HS-5 (cell line): ENCODE results near the gene CBR1.

Source experiments
- DNase-seq: peaks from one replicate; pipeline ENCODE4 v3.0.0-alpha.2; 2012; ENCODE audit warnings: low read depth

Gene CBR1

DNA sequence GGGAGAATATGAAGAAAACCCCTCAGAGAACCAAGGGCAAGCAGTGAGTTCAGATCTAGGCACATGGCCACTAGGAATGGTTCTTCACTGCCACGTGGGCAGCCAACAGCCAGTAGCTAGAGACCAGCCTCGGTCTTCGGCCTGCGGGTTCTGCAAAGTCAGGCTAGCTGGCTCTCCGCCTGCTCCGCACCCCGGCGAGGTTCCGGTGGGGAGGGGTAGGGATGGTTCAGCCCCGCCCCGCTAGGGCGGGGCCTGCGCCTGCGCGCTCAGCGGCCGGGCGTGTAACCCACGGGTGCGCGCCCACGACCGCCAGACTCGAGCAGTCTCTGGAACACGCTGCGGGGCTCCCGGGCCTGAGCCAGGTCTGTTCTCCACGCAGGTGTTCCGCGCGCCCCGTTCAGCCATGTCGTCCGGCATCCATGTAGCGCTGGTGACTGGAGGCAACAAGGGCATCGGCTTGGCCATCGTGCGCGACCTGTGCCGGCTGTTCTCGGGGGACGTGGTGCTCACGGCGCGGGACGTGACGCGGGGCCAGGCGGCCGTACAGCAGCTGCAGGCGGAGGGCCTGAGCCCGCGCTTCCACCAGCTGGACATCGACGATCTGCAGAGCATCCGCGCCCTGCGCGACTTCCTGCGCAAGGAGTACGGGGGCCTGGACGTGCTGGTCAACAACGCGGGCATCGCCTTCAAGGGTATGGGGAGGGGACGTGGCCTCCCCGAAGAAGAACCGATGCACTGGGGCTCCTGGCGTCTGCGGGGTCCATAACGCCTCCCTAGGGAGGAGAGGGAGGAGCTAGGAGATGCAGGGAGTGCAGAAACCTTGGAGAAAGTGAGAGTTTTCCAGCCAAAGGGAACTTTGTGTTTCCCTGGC is at the start of gene CBR1:
Gene CBR1, plus strand, starts transcription at position 312 of the 871 bp plus-strand sequence. Its CDS starts 92 bp downstream, at position 404.
- DNase-seq, result peak; percentile 77

DNA sequence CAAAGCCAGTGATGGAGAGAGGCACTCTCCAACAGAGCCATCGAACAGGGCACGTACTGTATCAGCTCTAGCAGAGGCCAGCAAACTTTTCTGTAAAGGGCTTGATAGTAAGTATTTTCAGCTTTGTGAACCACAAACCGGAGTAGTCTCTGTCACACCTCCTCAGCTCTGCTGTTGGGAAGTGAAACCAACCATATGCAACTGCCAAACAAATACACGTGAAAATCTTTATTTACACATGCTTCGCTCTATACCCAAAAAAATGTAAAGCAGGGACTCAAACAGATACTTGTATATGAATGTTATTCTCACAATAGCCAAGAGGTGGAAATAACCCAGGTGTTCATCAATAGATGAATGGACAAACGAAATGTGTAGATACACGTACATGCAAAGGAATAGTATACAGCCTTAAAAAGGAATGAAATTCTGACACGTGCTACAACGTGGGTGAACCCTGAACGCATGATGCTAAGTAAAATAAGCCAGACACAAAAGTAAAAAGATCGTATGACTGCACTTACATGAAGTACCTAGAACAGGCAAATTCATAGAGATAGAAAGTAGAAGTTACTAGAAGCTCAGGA is 48.5 kb upstream of the CBR1 start:
- no peak for DNase-seq

DNA sequence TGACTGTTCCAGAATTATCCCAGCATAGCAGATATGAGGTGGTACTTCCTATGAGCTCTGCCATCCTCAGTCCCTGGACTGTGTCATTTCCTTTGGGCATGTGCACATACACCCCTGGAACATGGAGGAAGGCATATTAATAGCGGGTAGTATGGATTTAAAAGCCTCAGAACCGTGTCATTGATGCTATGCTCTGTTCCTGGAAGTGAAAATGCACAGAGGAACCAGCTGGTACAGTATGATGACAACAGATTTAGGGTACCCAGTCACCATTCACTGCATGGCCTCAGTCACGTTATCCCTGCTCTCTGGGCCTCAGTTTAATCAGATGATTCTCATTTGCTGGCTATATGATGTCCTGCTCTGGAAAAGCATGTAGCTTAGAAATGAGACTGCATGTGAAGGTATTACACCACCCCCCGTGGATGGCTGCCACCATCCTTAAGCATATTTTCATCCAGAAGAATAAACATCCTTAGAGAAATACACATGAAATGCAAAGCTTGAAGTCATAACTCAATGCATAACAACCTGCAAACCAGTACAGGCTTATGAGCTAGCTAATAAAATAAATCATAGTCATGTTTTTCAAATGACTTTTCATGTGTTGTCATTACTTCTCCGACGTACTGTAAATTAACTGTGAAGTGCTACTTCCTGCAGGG is 47.3 kb upstream of the CBR1 start:
- DNase-seq, result no peak

DNA sequence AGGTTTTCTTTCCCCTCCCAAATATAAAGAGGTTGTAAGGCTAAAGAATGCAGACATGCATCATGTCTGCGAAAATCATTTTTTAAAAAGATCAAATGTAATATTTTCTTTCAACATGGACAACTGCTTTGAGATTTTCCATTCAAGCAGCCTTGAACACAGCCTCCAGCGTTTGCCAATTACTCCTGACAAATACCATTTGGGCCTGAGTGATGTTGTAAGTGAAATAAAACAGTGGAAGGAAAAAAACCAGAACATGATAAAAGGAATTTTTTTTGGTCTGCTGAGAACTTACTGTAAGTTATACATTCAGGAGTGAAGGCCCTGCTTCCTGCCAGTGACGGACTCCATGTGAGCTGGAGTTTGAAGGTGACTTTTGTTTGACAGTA is 46.7 kb upstream of the CBR1 start:
- DNase-seq, result no peak

DNA sequence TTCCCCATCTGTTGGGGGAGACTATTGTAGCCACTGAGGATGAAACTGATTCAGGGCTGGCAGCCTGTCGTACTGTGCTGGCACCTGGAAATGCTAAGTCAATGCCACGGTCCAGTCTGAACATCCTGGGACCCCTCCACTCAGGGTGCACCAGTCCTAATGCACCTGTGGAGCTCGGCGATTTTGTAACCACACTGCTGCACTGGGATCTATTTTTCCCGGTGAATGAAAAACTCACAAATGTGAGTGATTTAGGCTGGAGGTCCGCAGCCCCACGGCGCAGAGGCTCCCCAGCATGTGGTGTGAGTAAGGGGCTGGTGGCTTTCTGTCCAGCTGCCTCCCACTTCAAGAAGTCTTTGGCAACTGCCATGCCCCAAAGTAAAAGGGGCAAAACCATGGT is 45.0 kb upstream of the CBR1 start:
- DNase-seq, result no peak

DNA sequence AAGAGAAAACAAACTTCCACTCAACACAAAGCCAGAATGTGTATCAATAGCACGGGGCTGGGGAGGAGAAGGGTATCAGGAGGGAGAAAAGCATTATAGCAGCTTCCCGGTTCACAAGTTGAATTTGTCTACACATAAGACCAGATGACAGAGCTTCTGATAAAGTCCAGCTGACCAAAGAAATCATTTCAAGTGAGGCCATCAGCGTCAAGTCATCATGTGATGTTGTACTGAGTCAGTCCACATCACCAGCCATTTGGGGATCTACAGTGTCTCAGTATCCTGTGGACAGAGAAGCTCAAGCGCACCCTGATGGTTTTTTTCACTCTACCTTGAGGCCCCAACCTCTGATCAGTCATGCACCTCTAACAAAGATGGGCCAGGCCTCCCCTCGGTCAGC is 42.5 kb upstream of the CBR1 start:
- DNase-seq, result peak; percentile 23

DNA sequence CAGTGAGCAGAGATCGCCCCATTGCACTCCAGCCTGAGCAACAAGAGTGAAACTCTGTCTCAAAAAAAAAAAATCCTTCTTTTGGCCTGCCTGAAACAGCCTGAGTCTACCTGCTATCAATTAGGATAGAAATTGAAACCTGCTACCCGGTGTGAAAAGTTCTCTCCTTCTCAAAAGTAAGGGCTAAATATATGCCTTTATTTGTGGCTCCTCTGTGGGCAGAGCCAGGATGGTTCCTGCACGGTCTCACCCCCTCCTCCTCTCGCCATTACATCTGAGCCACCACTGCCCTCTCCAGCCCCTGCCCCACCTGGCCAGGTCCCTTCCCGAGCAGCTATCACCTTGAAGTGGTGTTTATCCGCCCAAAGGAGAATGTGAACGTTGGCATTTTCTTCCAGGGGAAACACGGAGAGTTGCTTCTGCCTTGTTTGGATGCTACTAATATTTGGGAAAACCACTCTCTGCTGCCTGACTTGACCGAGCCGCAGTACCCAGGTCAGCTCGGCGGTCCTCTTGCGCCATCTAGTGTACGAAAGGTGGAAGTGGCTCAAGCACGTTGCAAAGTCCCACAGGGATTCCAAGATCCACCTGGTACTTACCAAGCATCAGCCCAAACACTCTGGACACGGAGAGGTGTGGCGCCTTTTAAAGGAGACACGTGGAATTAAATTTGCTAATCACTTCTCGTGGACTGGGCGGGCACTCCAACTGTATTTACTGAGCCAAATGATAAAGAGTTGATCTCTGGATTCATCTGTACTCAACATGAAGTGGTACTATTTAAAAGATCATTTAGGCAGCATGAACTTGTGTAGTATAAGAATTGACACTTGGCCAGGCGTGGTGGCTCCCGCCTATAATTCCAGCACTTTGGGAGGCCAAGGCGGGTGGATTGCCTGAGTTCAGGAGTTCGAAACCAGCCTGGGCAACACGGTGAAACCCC is 41.4 kb upstream of the CBR1 start:
- peak; percentile 54 for DNase-seq

DNA sequence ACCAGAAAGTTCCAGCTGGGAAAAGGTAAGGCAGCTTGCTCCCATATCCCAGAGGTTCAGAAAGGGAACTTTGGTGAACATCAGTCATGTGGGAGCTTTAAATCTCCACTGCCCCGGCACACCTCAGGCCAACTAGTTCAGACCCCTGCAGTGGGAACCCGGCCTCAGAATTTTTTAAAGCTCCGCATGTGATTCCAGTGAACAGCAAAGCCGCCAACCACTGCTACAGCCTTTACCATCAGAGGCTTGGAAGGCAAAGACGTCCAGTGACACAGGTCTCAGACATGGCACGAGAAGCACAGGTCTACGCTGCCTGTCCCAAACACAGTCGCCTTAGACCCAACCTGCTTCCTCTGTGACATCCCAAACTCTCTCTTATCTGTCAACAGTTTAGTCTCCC is 40.5 kb upstream of the CBR1 start:
- no peak for DNase-seq

DNA sequence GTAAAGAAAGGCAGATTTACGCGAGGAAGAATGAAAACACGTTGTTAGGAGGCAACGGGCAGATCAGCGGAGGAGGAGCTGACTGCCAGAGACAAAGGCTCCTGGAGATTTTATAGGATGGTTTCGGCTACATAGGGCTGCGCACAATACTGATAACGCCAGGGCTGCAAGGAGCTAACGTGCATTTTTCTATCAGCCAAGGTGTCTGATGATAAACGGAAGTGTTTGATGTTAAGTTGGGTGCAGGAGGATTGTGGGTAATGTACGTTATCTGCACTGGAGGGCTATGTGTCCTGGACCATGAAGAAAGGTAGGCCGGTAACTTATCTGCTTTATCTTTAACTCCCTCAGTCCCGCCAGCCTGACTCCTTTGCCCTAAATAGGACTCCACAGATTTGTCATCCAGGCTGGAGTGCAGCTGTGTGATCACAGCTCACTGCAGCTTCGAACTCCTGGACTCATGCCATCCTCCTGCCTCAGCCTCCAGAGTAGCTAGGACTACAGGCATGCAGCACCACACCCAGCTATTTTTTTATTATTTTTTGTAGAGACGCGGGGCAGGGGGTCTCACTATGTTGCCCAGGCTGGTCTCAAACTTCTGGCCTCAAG is 39.1 kb upstream of the CBR1 start:
- DNase-seq, result no peak

DNA sequence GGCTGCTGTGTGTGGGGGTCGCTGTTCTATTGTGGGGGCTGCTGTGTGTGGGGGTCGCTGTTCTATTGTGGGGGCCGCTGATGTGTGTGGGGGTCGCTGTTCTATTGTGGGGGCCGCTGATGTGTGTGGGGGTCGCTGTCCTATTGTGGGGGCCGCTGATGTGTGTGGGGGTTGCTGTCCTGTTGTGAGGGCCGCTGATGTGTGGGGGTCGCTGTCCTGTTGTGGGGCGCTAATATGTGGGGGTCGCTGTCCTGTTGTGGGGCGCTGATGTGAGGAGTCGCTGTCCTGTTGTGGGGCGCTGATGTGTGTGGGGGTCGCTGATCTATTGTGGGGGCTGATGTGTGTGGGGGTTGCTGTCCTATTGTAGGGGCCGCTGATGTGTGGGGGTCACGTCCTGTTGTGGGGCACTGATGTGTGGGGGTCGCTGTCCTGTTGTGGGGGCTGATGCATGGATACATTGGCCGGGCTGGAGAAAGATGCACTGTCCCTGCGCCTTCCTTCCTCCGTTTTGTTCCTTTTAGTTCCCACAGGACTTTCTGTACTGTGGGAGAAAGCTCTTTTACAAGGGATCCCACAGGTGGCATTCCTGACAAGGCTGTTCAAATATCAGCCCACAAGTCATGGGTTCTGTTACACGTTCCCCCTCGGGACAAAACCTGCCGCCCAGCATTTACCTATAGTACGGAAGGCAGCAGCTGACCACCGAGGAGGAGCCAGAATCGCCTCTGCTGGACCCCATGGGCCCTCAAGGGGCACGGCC is 37.0 kb upstream of the CBR1 start:
- DNase-seq, result no peak

DNA sequence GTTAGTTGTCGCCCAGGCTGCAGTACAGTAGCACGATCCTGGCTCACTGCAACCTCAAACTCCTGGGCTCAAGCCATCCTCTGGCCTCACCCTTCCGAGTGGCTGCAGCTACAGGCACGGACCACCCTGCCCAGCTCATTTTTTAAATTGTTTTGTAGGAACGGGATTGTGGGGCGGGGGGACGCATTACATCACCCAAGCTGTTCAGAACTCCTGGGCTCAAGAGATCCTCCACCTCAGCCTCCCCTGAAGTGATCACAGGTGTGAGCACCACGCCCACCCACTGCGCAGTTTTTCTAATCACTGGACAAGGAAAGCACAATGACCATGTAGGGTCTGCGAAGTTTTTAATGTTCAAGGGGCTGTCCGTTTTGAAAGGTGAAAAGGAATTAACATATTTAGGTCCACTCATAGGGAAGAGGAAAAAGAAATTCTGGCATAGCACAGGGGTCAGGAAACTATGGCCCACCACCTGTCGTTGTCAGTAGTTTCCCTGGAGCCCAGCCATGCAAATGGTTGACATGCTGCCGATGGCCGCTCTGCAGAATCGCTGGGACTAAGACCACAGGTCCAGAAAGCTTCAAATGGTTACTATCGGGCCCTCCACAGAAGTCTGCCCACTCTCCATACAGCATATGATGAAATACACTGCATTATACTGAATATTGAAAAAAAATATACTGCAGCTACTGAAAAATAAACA is 35.5 kb upstream of the CBR1 start:
- DNase-seq, result no peak

DNA sequence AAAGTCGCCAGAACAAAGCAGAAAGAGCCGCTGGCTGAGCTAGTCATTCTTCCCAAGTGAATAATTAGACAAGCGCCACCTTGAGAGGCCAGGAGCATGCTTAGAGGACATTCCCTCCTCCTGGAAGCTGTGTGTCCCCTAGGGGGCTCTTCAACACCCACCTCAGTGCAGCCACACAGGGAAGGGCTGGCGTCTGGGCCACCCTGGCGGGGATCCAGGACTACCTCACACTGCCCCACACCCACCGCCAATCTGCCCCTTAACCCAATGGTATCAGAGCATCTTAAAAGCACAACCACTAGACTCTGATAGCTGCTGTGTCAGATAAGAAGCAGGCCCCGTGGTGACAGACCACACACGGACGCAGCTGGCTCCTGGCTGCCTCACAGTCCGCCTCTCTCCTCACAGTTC is 34.4 kb upstream of the CBR1 start:
- no peak for DNase-seq

DNA sequence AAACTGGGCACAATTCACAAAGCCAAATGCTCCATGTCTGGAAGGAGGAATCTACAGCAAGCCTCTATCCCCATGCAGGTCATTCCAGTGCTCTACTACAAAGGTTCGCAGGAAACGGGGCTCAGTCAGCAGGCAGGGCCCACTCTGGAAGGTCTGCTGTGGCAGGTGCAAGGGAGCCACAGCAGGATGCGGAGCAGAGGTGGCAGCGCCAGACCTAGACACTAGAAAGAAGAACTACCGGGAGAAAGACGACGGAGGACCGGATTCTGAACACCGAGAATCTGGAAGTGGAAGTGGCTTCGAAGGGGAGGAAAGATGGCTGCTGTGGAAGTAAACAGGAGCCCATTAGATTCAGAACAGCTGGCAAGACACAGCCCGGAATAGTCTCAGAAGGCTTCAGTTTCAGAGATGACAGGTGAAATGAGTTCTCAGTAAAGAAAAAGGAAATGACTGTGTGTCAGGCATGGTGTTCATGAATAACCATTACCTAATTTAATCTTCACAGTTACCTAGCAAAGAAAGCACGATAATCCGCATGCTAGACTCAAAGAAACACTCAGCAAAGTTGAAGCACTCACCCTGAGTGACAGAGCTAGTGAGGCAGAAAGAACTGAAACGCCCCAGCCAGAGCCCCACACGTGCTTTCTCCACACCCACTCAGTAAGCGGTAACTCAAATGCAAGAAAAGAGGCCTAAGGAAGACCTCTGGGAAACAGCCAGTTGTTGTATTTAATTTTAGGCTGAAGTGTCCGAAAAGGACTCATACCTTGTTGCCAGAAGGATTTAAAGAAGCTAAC is 30.9 kb upstream of the CBR1 start:
- DNase-seq, result no peak

DNA sequence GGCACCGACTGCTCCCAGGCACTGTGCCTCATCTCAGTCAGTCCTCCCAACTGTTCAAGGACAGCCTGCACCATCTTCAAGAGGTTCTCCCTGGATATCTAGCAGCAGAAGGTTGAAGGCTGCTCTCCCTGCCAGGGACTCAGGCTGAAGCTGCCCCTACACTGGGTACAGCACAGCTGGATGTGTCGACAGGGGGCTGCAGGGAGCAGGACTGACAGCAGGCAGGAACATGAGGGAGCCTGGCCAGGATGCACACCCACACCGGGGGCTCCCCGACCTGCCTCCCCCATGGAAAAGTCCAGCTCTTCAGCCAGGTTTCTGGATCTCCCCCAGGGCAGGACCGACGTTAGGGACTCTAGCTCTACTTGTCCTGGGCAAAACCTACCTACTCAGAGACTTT is 30.0 kb upstream of the CBR1 start:
- DNase-seq, result no peak

DNA sequence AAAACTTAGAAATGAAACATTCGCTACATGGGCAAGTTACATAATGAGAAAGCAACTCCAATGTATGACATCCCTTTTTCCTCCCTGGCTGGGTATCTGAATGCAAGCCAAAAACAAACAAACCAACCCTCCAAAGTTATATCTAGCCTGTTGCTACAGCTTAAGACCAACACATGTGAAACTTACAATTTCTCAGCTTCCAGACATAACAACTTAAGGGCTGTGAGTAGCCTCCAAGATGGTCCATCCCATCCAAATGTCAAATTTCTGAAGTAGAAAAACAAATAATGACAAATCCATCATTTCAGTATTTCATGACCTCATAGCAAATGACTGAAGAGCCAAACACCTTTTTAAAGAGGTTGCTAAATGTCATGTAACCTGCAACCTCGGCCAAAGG is 29.4 kb upstream of the CBR1 start:
- DNase-seq, result no peak

DNA sequence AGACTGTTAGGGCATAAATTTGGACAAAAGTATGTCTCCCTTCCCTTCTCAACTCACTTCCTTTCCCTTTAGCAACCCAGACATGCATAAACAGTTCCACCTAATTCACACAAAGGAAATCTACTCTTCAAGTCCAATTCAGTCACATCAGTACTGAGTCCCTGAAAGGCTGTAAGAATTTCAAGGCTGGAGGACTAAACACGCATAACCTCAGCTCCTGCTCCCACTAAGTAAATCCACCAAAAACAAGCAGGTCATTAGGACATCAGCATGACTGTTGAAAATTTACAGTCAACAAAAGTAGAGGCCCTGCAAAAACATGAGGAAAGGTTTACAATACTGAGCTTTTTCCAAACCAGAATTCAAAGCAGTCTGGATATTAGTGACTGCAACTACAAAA is 27.9 kb upstream of the CBR1 start:
- no peak for DNase-seq

DNA sequence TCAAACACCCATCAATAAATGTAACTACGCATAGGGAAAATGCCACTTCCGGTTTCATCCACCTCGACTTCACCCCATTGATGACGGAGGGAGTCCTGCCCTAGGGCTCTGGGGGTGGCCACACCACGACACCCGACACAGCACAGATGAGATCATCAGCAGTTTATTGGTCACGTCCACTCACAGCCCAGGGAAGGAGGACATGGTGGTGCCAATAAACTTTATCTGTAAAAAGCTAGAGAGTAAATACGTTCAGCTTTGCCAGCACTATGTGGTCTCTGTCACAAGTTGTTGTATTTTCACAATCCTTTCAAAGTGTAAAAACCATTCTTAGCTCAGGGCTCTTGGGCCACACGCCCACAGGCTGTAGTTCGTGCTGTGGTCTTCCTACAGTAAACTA is 25.8 kb upstream of the CBR1 start:
- no peak for DNase-seq

DNA sequence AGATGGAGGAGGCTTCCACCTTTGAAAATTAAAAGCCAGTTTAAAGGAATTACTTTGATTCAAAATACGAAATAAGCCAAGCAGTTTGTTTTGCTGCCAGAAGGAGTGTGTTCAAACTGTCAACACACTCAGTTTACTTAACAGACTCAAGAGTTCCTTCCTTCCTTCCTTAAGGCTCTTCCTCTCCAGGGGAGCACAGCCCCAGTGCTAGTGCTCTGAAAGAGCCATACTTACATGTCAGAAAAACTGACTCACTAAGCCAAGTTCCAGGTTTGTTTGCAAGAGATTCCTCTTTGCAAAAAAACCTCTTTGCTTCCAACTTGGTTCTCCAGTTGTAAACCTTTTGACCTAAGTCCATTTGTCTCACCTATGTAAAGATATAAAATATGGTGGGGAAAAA is 23.8 kb upstream of the CBR1 start:
- no peak for DNase-seq

DNA sequence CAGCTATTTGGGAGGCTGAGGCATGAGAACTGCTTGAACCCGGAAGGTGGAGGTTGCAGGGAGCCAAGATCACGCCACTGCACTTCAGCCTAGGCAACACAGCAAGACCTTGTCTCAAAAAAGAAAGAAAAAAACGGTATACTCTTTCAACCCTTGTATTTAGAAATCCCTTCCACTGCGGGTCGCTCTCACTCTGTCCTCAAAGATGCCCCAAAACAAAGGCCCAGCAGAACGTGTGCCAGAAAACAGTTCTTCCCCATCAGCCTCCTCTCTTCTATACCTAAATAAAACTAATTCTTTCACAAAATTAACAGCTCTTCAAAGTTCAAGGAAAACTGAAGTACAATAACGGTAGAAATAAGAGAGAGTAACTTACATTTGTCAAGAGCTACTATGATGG is 22.7 kb upstream of the CBR1 start:
- DNase-seq, result no peak

DNA sequence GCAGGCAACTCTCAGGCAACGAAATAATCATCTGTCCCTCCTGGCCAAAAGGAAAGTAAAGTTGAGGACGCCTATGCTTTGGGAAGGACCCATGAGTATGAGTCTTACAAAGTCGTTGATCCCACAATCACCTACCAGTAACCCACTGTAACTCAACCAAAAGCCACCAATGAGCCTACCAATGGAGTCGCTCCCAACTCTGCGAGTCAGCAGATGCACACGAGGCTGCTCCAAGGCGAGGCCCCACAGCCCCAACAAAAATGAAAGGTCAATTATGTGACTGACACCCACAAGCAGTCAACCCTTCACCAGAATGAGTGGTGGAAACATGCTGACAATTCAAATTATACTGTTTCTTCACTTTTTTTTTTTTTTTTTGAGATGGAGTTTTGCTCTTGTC is 21.5 kb upstream of the CBR1 start:
- DNase-seq, result no peak
